Measurements from ENCODE around the gene COMMD4.
"Not testable (repeated sequence)": the region's sequence is repeated elsewhere in the genome, so short reads cannot be mapped to it uniquely, and the experiment has no call there.

Gene COMMD4

GRCh38 chr15:75383986-75384385 is 48.1 kb downstream of the COMMD4 start:
- DNase-seq, result not testable (repeated sequence)

Measured in activated gamma-delta T cell (primary cell).